NCI-H82 treated with DMSO at 0.1 percent for 48 hours (cell line): ENCODE measurements around the gene TTC27.
"Not testable (repeated sequence)": the region's sequence is repeated elsewhere in the genome, so short reads cannot be mapped to it uniquely, and the experiment has no call there.

Source experiments
- DNase-seq: peaks from one replicate; lab custom pipeline; 2025; ENCODE audit not compliant: unreplicated experiment; lab: John Stamatoyannopoulos, UW

The TTC27 gene

DNA sequence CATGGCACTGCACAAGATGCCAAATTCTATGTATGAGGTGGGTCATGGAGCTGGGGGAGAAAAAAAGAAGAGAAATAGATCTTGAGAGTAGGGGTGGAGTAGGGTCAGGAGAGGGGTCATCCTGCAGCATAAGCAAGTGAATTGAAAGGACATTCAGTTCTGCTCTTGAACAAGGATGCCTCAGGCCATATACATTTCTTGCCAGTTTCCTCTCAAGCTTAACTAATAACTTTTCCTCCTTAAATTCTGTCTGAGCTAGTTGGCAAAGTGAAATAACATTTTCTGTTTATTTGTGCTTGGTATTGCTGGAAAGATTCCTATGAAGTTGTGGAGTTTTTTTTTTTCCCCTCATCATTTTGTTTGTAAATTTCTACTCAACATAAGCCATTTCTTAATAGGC, 219.9 kb downstream of the TTC27 start:
- no peak for DNase-seq

DNA sequence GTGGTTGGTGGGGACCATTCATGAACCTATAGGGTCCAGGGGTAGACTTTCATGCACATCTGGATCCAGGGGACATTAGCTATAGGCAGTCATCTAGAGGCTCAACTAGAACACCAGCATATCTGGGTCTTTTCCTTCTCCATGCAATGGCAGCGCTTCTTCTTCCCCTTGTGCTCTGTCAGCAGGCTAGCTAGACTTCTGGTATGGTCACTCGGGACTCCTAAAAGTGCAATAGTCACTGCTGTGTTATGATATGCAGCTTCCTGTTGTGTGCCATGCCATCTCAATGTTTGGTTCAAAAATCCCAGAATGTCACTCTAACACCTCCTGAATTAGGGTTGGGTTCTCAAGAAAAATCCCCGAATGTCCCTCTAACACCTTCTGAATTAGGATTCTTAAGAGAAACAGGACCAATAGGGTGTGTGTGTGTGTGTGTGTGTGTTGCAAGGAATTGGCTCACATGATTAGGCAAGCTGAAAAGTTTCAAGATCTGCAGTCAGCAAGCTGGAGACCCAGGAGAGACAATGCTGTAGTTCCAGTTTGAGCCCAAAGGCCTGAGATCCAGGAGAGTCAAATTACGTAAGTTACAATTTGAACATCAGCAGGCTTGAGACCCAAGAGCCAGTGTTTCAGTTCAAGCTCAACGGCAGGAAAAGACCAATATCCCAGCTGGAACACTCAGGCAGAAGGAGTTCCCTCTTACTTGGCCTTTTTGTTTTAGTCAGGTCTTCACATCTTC, 221.8 kb downstream of the TTC27 start:
- DNase-seq = no peak

DNA sequence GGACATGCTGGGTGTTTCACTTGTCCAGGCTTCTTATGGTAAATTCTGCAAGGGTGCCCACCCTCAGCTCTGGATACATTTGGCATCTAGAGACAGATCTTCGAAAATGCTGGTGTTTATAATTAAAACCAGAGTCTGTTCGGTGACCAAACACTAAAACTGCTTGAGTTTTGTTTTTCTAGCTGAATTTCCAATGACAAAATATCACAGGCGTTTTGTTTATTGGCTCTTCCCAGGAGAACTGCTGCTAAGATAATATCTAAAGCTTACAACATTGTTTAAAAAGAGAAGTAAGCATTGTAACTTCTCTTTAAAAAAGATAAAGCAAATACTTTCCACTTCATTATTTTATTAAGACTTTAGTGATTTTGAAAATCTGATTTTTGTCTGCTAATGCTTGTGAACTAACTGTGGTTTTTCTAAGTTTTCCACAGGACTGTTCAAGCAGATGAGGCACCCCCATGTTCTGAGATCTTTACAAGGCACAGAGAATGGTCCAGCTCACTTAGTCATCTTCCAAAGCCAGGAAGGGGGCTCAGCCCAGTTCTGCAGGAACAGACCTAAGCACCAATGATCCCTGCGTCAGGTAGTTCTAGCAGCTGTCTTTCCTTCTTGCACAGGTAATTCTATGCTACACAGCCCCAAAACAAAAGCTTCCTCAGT, 224.1 kb downstream of the TTC27 start:
- no peak for DNase-seq

DNA sequence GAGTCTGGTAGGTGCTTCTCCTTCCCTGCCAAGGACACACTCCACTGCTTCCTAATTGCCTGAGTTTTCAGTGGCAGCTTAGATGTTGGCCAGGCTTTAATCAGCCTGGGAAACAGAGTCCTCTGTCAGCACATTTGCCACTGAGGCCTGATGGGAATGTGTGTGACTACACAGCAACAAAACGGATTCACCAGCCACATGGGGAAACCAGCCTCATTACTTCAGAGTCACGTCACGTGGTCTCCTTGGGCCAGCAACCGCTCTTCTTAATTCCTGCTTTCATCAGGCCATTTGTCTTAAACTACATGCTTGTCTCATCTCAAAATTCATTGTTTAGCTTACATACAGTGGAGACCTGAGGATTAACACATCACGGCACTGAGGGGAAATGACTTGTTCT, 225.0 kb downstream of the TTC27 start:
- no peak for DNase-seq

DNA sequence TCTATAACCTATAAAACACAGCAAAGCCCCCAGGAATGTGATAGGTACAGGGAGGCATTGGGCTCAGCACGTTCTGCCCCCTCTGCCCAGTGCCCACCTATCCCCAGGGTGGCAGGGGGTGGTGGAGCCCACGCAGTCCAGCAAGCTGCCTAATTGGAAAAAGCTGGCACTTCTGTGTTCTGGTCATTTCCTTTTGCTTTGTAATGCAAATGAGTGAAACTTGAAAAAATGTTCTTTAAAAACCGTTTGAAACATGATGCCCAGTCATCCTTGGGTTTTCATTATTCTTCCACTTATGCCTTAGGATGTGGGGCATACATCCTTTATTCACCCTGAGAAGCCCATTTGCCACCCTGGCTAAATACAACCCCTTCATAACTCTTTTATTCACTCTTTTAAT, 229.0 kb downstream of the TTC27 start:
- no peak for DNase-seq

DNA sequence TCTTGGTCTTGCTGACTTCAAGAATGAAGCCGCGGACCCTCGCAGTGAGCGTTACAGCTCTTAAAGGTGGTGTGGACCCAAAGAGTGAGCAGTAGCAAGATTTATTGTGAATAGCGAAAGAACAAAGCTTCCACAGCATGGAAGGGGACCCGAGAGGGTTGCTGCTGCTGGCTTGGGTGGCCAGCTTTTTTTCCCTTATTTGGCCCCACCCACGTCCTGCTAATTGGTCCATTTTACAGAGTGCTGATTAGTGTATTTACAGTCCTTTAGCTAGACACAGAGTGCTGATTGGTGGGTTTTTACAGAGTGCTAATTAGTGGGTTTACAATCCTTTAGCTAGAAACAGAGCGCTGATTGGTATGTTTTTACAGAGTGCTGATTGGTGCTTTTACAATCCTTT, 230.9 kb downstream of the TTC27 start:
- DNase-seq = no peak

DNA sequence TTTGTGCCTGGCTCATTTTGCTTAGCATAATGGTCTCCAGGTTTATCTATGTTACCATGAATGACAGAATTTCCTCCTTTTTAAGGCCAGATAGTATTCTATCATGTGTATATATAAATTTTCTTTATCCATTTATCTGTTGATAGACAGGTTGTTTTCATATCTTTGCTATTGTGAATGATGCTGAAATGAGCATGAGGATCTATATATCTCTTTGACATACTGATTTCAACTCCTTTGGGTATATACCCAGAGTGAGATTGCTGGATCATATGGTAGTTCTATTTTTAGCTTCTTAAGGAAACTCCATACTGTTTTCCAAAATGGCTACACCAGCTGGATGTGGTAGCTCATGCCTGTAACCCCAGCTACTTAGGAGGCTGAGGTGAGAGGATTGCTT, 232.5 kb downstream of the TTC27 start:
- DNase-seq = no peak

DNA sequence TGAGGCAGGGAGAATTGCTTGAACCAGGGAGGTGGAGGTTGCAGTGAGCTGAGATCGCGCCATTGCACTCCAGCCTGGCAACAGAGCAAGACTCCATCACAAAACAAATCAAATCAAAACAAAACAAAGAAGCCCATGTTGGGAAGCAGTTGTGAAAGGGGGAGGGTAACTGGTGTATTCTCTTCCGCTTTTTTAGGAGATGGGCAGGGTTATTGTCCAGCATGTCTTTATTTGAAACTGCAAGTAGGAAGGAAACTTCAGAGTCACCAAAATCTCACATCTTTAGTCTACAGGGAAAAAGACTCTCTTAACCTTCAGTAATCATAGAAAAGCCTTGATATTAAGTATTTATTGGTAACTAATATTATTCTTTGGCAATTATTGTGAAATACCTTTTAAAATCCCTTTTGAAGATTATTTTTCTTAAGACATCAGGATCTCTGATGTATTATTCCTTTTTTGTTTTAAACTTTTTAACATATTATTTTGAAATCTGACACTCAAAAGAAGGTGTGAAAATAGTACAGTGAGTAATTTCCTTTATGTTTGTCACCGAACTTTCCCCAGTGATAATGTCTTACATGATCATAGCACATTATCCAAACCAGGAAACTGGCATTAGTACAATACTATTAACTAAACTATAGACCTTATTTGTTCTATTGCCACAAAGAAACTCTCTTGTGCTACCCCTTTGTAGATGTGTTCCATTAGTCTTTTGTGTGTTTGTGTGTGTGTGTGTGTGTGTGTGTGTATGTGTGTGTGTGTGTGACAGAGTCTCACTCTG, 234.6 kb downstream of the TTC27 start:
- DNase-seq = no peak

DNA sequence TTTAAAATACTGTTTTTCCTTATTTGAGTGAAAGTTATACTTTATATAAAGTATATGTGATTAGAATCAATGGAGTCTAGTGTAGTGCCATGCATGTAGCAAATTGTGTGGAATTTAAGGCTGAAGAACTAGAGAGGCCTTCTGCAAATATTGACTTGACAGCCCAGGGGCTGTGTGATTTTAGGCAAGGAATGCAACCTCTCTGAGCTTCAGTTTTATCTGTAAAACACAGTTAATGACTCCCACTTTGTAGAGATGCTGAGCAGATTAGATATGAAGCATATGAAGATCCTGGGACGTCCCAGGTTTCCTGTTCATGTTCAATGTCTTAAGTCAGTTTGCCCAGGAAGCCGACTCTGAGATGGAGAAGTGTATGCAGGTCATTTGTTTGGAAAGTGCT, 235.5 kb downstream of the TTC27 start:
- no peak for DNase-seq

DNA sequence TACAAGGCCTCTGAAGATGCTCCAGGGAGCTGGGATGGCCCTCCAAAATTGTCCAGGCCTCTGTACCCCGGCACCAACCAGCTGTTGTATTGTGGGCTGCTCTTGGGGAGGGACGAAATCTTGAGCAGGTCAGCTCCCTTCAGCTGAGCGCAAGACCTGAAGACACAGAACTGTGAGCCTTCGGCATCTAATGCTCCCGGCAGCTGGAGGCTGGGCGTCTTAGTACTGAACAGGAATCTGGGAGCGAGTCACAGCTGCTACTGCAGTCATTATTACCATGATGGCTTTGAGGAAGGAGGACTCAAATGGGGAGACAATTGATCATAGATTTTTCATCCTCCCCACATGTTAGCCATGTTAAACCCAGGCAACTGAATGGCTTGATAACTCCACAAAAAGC, 236.0 kb downstream of the TTC27 start:
- DNase-seq = no peak

DNA sequence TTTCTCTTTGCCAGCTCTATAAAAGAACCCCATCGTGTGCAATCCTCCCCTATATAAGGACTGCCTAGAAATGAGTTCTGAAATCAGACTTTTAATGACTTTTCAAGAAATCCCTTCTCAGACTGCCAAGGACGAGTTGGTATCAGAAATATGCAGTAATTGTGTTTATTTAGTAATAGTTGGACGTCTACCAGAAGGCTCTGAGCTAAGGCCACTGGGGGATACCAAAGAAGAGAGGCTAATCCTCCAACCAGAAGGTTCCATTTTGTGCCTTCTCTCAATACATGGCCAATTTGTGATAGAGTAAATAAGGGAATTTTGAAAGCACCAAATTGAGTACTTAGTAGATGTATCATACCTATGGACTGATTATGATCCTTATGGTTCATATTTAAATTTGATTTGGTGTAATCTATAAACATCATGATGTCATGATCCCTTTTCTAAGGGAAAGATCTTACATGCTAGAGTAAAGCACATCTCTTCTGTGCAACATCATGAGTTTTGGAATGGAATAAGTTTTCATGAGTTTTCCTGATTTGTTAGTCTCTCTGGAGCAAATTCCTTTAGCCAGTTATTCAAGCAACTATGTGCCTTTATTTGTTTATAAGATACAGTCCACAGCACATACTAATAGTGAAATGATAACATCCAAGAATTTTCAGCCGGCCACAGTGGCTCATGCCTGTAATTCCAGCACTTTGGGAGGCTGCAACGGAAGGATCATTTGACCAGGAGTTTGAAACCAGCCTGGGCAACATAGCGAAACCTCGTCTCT, 236.7 kb downstream of the TTC27 start:
- no peak for DNase-seq

DNA sequence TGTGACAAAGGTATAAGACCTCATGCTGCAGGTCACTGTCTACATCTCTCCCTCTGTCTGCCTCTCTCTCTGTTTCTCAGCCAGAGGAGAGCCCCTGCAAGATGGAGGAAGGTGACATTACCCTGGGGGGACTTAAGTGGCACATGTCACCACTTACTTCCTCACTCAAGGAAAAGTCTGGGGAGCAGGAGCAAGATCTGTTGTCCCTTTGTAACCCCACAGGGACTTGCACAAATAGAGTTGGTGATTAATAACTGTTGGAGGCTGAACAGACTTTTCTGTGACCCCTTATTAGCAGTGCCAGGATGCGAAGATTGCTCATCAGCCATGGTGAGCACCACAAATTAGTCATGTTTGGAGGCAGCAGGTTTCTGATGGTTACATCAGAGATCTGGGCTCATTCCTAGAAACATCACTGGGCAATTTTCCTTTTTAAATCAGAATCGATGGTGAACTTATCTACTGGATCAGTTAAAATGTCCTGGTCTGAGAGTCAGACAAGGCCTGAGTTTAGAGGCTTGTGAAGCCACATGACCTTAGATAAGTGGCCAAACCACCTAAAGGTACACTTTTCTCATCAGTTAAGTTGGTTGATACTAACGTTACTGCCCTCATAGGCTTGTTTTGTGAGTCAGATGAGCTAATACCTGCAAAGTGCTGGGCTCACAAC, 237.7 kb downstream of the TTC27 start:
- no peak for DNase-seq

DNA sequence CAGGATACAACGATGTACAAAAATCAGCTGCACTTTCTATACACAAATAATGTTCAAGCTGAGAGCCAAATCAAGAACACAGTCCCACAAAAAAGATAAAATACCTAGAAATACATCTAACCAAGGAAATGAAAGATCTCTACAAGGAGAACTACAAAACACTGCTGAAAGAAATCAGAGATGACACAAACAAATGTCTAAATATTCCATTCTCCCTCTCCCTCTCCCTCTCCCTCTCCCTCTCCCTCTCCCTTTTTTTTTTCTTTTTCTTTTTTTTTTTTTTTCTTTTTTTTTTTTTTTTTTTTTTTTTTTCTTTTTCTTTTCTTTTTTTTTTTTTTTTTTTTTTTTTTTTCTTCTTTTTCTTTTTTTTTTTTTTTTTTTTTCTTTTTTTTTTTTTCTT, 238.6 kb downstream of the TTC27 start:
- not testable (repeated sequence) for DNase-seq
